GM13976 (cell line): ENCODE results near the gene HLA-F.

Source experiments
- DNase-seq: peaks from one replicate; pipeline ENCODE4 v3.0.0; 2012; ENCODE audit warnings: low spot score
- CTCF ChIP-seq: IDR thresholded peaks from 2 replicates; pipeline ENCODE4 v1.5.1; 2012; ENCODE audit warnings: borderline replicate concordance, mild to moderate bottlenecking; ENCODE audit not compliant: insufficient read depth; ENCODE audit errors: extremely low read depth, missing control alignments, control extremely low read depth
- in situ Hi-C: fragments of 300-500 bp; cut with MboI; formaldehyde crosslinking; loops from one replicate; pipeline ENCODE4 v1.12.0; 2022; ENCODE audit warnings: low sequenced_read_pairs, mixed read lengths, inconsistent platforms; ENCODE audit not compliant: unreplicated experiment

The HLA-F gene

GRCh38 chr6:29680416-29680815 is 42.8 kb upstream of the HLA-F start:
- no peak for TF ChIP-seq CTCF

GRCh38 chr6:29680904-29681303 is 42.3 kb upstream of the HLA-F start, which contains the start of gene ZFP57:
ZFP57 (minus strand) TSS chr6:29681152; CDS start chr6:29677003, 4,149 bp downstream.
- no peak for TF ChIP-seq CTCF
- DNase-seq = no peak
- in situ Hi-C loops = no loop called here

More at GRCh38 chr6:29680416-29680815, 42.8 kb upstream of the HLA-F start:
- in situ Hi-C loops = no loop called here
- no peak for DNase-seq

GRCh38 chr6:29681811-29682210 is 41.4 kb upstream of the HLA-F start:
- no peak for TF ChIP-seq CTCF
- in situ Hi-C loops = no loop called here
- no peak for DNase-seq

GRCh38 chr6:29685718-29686326 is 37.4 kb upstream of the HLA-F start:
- no peak for DNase-seq
- in situ Hi-C loops = no loop called here
- no peak for TF ChIP-seq CTCF

- no peak for TF ChIP-seq CTCF
- in situ Hi-C loops = no loop called here
- DNase-seq = no peak
Measured at GRCh38 chr6:29694637-29695036, 28.6 kb upstream of the HLA-F start.

- in situ Hi-C loops = no loop called here
Measured at GRCh38 chr6:29696147-29697125, 26.8 kb upstream of the HLA-F start.

More at GRCh38 chr6:29696147-29697125, 26.8 kb upstream of the HLA-F start:
- TF ChIP-seq CTCF = peak; percentile 38
- peak; percentile 58 for DNase-seq
